ENCODE data around the gene CSRNP3.
"Not testable (repeated sequence)": the region's sequence is repeated elsewhere in the genome, so short reads cannot be mapped to it uniquely, and the experiment has no call there.

CSRNP3 gene

DNA sequence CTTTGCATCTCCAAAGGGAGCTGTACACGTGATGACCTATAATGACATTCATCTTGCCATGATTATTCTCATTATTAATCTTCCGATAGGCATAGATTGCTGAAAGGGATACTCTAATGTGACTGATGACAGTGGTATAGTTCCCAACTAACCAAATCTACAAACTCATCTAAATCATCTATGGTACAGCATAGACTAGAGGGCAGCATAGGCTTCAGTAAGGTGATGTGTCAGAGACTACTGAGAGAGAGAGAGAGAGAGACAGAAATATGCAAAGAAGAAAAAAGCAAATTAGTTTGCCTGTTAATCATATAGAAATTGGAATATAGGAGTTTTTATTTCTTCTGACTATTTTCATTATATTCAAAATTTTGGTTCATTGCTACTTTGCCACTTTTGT lies 89.3 kb downstream of the CSRNP3 start:
- no peak for ATAC-seq

- no peak for ATAC-seq
Measured at GRCh38 chr2:165560377-165560988, 91.0 kb downstream of the CSRNP3 start.

DNA sequence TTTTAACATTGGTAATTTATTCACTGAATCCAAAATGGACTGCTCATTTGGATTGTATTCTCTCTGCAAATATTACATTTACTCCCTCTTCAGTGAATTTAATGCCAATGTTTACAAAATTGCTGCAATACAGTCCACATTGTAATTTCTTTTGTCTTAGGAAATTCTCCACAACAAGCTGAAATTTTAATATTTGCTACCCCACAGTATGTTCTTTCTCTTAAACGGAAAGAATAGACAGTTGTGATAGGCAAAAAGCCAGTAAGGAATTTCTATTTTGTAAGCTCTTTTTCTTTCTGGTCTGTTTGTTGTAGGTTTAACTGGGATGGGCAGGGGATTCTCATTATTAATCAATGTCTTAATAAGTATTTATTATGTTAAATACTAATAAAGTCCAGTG lies 92.0 kb downstream of the CSRNP3 start:
- no peak for ATAC-seq

DNA sequence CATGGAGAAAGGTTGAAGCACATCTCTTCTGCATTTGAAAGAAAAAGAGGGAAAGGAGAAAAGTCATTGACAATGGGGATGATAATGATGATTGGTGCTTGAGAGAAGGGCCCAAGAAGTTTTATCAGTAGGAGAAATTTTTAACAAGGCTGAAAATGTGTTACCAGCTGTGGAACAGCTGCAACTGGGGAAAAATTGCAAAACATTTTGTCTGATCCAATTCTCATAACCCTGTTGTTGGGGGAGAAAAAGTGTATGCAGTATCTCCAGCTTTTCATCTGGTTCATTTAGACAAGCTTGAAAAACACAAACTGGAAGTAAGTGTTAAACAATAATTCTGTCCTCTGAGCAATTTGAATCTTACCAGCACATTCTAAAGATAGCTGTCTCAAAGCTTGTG lies 92.7 kb downstream of the CSRNP3 start:
- no peak for ATAC-seq

- no peak for ATAC-seq
Measured at GRCh38 chr2:165563468-165564225, 94.1 kb downstream of the CSRNP3 start.

GRCh38 chr2:165566008-165566407 lies 96.5 kb downstream of the CSRNP3 start:
- no peak for ATAC-seq

GRCh38 chr2:165567273-165567672 lies 97.8 kb downstream of the CSRNP3 start:
- ATAC-seq: no peak

DNA sequence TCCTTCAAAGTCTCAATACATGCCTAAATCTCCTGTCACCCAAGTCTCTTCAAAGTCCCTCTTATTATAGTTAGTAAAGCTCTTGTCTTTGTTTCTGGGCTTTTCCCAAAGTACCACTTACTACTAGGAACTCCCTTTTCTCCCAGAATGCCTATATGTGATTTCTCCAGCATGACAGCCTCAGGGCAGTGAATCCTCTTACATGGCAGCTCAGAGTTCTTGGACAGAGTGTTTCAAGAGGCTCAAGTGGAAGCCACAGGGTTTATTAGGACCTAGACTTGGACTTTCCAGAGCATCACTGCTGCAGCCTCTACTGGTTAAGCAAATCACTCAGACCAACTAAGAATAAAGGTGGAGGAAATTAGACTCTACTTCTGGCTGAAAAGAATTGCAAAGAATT lies 98.9 kb downstream of the CSRNP3 start:
- no peak for ATAC-seq

DNA sequence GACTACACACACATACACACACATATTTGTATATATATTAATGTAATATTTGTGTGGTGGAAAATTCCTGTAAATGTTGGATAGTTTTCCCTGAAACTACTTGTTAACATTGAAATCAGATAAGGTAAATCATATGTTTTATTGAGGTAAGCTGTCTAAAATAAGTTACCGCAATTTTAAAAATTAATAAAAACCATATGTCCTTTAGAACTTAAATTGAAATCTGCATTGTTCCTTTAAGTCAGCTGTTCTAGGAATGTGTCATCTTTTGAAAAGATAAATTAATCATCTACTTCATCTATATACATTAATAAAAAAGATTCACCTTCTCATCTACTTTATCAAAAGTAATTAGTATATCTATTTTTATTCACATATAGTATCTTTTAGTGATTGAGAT lies 102.0 kb downstream of the CSRNP3 start:
- ATAC-seq: no peak

GRCh38 chr2:165572151-165572550 lies 102.7 kb downstream of the CSRNP3 start:
- no peak for ATAC-seq

- ATAC-seq: no peak
Measured at GRCh38 chr2:165573534-165574461, 104.3 kb downstream of the CSRNP3 start.

- ATAC-seq: no peak
Measured at GRCh38 chr2:165575044-165575615, 105.6 kb downstream of the CSRNP3 start.

- ATAC-seq: no peak
Measured at GRCh38 chr2:165576409-165577154, 107.1 kb downstream of the CSRNP3 start.

DNA sequence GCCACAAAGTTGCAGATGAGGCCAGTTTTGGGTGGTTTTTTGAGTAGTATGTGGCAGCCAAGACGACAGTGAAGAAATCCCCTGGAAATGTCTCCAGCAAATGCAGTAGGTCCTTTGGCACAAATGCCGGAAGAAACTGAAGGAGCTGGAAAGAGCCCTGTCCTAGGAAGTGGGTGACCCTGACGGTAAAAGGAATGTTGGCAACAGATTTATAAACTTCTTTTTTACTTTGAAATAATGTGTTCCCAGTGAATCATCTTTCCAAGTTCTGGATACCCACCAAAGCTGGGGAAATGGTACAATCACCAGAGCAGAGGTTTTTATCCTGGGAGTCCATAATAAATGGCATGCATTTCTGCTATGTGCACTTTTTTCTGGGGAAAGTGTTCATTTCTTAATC lies 112.9 kb downstream of the CSRNP3 start:
- no peak for ATAC-seq

DNA sequence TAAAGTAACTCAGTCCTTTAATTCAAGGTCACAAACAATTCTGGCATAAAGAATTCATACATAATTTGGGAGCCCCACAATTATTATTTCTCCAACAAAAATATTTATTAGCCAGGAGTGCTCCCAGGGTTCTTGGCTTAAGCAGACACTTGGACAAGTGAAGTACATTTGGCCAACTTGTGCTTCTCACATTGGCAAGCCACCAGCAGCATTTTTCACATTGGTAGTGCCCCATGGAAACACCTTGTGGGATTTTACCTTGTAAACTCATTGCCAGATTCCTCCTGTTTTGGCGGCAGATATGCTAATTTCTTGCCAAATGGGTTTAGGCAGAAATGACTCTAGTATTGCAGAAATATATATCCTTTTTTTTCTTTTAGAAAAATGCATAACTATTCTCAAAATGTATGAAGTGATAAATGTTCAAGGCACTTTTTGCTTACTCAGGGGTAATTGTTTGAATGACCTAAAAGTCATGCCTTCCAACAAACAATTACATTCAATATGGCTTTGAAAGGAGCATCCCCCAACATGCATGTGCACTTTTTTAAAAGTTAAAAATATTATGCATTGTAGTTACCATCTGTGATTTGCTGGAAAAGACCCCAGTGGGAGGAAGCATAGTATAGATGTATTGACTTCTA lies 113.5 kb downstream of the CSRNP3 start:
- ATAC-seq: no peak

DNA sequence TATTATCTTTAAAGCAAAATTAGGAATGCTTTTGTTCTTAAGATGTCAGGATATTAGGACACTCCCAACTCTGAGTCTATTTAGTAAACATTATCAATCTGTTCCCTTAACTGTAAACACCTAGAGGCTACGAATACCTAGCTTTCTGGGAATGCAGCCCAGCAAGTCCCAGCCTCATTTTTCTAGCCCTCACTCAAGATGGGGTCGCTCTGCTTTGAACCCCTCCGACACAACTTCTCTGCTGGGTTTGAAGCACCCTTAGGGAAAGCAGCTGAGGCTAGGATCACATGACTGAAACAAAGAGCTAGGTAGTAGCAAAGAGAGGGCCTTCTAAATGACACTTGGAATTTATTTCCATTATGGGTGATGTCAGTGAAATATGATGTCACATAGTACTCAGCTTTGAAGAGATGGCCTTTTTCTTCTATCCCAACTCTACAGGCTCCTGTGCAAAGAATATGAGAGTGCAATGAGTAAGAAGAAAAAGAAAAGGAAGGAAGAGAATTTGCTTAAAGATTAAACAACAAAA lies 114.7 kb downstream of the CSRNP3 start:
- ATAC-seq: no peak

DNA sequence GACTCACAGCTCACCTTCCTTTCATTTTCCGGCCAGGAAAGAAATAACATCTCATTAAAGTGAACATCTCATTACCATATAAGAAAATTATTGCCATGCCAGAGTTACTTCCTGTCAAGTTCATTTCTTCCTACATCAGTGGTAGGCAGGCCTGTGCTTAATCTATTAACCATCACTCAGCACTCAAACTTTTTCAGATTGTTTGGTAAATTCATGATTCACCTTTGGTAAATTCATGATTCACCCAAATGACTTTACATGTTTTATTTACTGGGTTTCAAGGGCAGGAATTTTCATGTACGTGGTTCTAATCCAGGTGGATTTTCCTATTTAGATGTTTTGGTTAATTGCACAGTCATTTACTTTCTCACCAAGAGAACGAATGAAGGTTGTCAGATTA lies 116.5 kb downstream of the CSRNP3 start:
- no peak for ATAC-seq

DNA sequence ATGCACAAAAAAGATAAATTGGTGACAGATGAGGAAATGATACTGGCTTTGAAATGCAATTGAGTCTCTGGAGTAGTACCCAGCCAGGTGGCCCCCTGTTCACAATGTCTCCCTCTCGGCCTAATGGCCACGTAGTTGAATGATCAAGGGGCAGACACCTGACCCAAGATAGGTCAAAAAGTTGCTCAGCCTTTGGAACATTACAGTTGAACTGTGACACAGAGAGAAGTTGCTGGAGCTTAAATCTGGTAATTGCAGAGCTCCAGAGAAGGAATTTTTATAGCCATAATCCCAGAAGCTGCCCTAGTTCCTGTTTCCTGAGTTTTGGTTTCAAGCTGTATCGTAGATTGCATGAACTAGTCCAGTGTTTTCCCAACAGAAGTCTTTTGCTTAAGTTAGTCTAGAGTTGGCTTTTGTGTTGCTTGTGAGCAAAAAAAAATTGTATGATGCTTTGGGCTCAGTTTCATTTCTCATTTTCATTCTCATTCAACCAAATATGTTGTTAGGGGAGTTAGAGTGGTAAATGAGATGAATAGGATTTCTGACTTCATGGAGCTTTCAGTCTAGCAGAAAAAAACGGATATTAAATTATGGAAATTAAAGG lies 117.9 kb downstream of the CSRNP3 start:
- no peak for ATAC-seq

DNA sequence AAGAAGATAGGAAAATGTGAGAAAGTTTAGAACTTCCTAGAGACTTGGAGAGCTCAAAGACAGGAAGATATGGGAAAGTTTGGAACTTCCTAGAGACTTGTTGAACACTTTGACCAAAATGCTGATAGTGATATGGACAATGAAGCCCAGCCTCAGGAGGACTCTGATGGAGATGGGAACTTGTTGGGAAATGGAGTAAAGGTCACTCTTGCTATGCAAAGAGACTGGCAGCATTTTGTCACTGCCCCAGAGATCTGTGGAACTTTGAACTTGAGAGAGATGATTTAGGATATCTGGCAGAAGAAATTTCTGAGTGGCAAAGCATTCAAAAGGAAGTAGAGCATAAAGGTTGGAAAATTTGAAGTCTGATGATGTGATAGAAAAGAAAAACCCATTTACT lies 121.5 kb downstream of the CSRNP3 start:
- ATAC-seq: not testable (repeated sequence)

- ATAC-seq: no peak
Measured at GRCh38 chr2:165593081-165593480, 123.6 kb downstream of the CSRNP3 start.

All from activated CD4-positive, CD25-positive, alpha-beta regulatory T cell treated with anti-CD3 and anti-CD28 coated beads, Interleukin-2, amount 50 U/mL, for 24 hours (primary cell).